ENCODE results near the gene C1orf122. TPM values are rescaled to one million over a fixed set of nuclear protein-coding genes. Genes with fewer than 3 reads are reported as not detected.

Gene C1orf122
- total and polyA plus RNA-seq, 2 of the 13 experiments (the other 11 are each of a cell fraction or from before 2014, with no cell fraction given) = 18.7 to 40.6 TPM

- Histone ChIP-seq H2AFZ (ENCODE audit: low read length) (no peak overlapping the region), H3K9me3 (ENCODE audit: low read length) (no peaks in the 10 kb centered on the region), H3K79me2 (ENCODE audit: insufficient read depth, low read length) (peaks cover 17% of the 10 kb centered on the region), H4K20me1 (ENCODE audit: insufficient read depth, low read length) (peaks cover 5% of the 10 kb centered on the region; the same call in 1 of the 2 replicates), H3K4me2 (ENCODE audit: low read depth, low read length) (peak overlapping the region; percentile 93), H3K9ac (ENCODE audit: insufficient read depth, low read depth, low read length) (peak overlapping the region; percentile 78), H3K27me3 (ENCODE audit: control insufficient read depth in 1 of 2, insufficient read depth in 2 of 2, low read length in 2 of 2) (no peaks in the 10 kb centered on the region; a peak in 1 of 5 replicates), H3K36me3 (replicated peaks in 1 of 2; ENCODE audit: control insufficient read depth in 1 of 2, insufficient read depth in 2 of 2, low read length in 2 of 2) (peaks cover 10 to 32% of the 10 kb centered on the region in 2 experiments), H3K27ac (ENCODE audit: extremely low read length, insufficient read depth, low read length) (peak overlapping the region; percentile 75), H3K4me3 (replicated peaks in 1 of 3; ENCODE audit: insufficient read depth in 1 of 3, low read depth in 2 of 3, low read length in 3 of 3) (peak overlapping the region; percentile 72 to 85 (median 75)), H3K4me1 (ENCODE audit: insufficient read depth, low read length) (peaks cover 42% of the 10 kb centered on the region)
- intact Hi-C loops (cut with micrococcal nuclease; ENCODE audit: unreplicated experiment) (no loop called here), in situ Hi-C loops (cut with HindIII; ENCODE audit: extremely low pct_ligation_motif_present, low pct_unique_long_range_greater_than_20kb) (no loop called here)
- ChIA-PET POLR2A (interaction anchor here (0.8 to 2.9 kb wide), 14 partner anchors 9 to 1408 kb away, joined by 3 to 19 read pairs (median 4); partner anchors contain the start of genes CDCA8, GNL2, INPP5B and MTF1), CTCF (ENCODE audit: low intra/inter-chr PET ratio, low total read pairs) (no interaction called here)
- DNase-seq (ENCODE audit: low spot score) (no peak), FAIRE-seq (no peak), ATAC-seq (peak; percentile 82)
- 0% methylated on average over 15 of the region's 54 CpGs for WGBS (ENCODE audit: low lambda C conversion rate)
- TSS peak; percentile 51 for BruUV-seq (replicated peaks)
- no peak for TF ChIP-seq ZNF816 (CRISPR knock-in tag; IDR thresholded peaks at IDR 0.05; ENCODE audit: borderline replicate concordance)
- TF ChIP-seq NR2F6 (IDR thresholded peaks at IDR 0.05) = no peak
- no peak for TF ChIP-seq NR2F6 (CRISPR knock-in tag; IDR thresholded peaks at IDR 0.05)
- TF ChIP-seq TOE1 (CRISPR knock-in tag; IDR thresholded peaks at IDR 0.05) = no peak
- TF ChIP-seq, protein P1, sequence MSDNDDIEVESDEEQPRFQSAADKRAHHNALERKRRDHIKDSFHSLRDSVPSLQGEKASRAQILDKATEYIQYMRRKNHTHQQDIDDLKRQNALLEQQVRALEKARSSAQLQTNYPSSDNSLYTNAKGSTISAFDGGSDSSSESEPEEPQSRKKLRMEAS (IDR thresholded peaks at IDR 0.05) = no peak
- no peak for TF ChIP-seq ZNF207 (IDR thresholded peaks at IDR 0.05; ENCODE audit: borderline replicate concordance)
- TF ChIP-seq CEBPG (CRISPR knock-in tag; IDR thresholded peaks at IDR 0.05) = no peak
- no peak for TF ChIP-seq ARID2 (CRISPR knock-in tag; IDR thresholded peaks at IDR 0.05; ENCODE audit: borderline replicate concordance)
- TF ChIP-seq ZNF629 (CRISPR knock-in tag; conservative IDR thresholded peaks at IDR 0.05) = no peak
- TF ChIP-seq GATAD1 (CRISPR knock-in tag; IDR thresholded peaks at IDR 0.05) = no peak
- no peak for TF ChIP-seq ZNF580 (CRISPR knock-in tag; IDR thresholded peaks at IDR 0.05; ENCODE audit: borderline replicate concordance, low read depth)
- no peak for TF ChIP-seq ATF1 (CRISPR knock-in tag; IDR thresholded peaks at IDR 0.05)
- TF ChIP-seq MYNN (CRISPR knock-in tag; IDR thresholded peaks at IDR 0.05; ENCODE audit: low read depth) = no peak
- no peak; the same call in 1 of the 2 replicates for TF ChIP-seq ZFX (CRISPR knock-in tag; IDR thresholded peaks at IDR 0.05; ENCODE audit: low read depth)
- no peak for TF ChIP-seq ZNF562 (CRISPR knock-in tag; IDR thresholded peaks at IDR 0.05; ENCODE audit: borderline replicate concordance)
- no peak for TF ChIP-seq ZNF296 (CRISPR knock-in tag; conservative IDR thresholded peaks at IDR 0.05)
- no peak for TF ChIP-seq ZNF598 (CRISPR knock-in tag; IDR thresholded peaks at IDR 0.05; ENCODE audit: borderline replicate concordance)
- TF ChIP-seq SNRNP70 (IDR thresholded peaks at IDR 0.05; ENCODE audit: low read depth, low read length) = no peak
- no peak for TF ChIP-seq ZMAT5 (CRISPR knock-in tag; IDR thresholded peaks at IDR 0.05; ENCODE audit: borderline replicate concordance, low read depth)
- TF ChIP-seq FOXK1 (CRISPR knock-in tag; IDR thresholded peaks at IDR 0.05; ENCODE audit: borderline replicate concordance, low read depth) = no peak
- no peak for TF ChIP-seq FOXP4 (CRISPR knock-in tag; IDR thresholded peaks at IDR 0.05)
Measured at GRCh38 chr1:37808369-37809319, 1.1 kb downstream of the C1orf122 start.
